Measurements from ENCODE around the gene TREML2.

GRCh38 chr6:41208439-41209106 is 7.6 kb upstream of the TREML2 start:
- no peak for TF ChIP-seq EZH2 (IDR thresholded peaks at IDR 0.05; ENCODE audit: low read depth)
- TF ChIP-seq CTCF (conservative IDR thresholded peaks at IDR 0.05), result no peak
